Measurements from ENCODE around the gene RBL2. TPM values are rescaled to one million over a fixed set of nuclear protein-coding genes. Genes with fewer than 3 reads are reported as not detected.

Gene RBL2
- 36.0 and 37.8 TPM in 2 replicates for total RNA-seq

GRCh38 chr16:53434377-53435065 lies at the start of gene RBL2:
Gene RBL2, plus strand, starts transcription at chr16:53434471. Its CDS starts 86 bp downstream, at chr16:53434557.

GRCh38 chr16:53502331-53503269 lies 68.3 kb downstream of the RBL2 start, which contains the start of gene AKTIP:
Gene AKTIP, minus strand, starts transcription at chr16:53503209. Its CDS starts 2,950 bp downstream, at chr16:53500259.

Other genes starting within 250 kb of the RBL2 start
- 12.0 and 17.5 TPM in 2 replicates for gene AKTIP, start 68.7 kb downstream of the RBL2 start, total RNA-seq